Effector memory CD4-positive, alpha-beta T cell (primary cell): ENCODE data around the gene BPIFA2.
"Not testable (repeated sequence)": the region's sequence is repeated elsewhere in the genome, so short reads cannot be mapped to it uniquely, and the experiment has no call there.

Source experiments
- DNase-seq, 3 donors: peaks; one replicate each; pipeline ENCODE4 v3.0.0-alpha.2; 2020
- H3K27ac ChIP-seq: 2 replicates; pipeline ENCODE4 v1.7.0; 2013; ENCODE audit warnings: mild to moderate bottlenecking, low read length, moderate library complexity; ENCODE audit not compliant: insufficient read depth, poor library complexity, severe bottlenecking
- H3K27me3 ChIP-seq: replicated peaks from 2 replicates; pipeline ENCODE4 v1.7.0; 2013; ENCODE audit warnings: mild to moderate bottlenecking, low read length; ENCODE audit not compliant: insufficient read depth, control insufficient read depth, poor library complexity, severe bottlenecking
- H3K36me3 ChIP-seq: 2 replicates; pipeline ENCODE4 v1.7.0; 2013; ENCODE audit warnings: mild to moderate bottlenecking, low read length, moderate library complexity; ENCODE audit not compliant: control insufficient read depth, insufficient read depth
- H3K4me1 ChIP-seq: 2 replicates; pipeline ENCODE4 v1.7.0; 2013; ENCODE audit warnings: low read length, mild to moderate bottlenecking; ENCODE audit not compliant: control insufficient read depth, insufficient read depth, poor library complexity, severe bottlenecking
- H3K4me3 ChIP-seq: 2 replicates; pipeline ENCODE4 v1.7.0; 2013; ENCODE audit warnings: low read length, low read depth, mild to moderate bottlenecking; ENCODE audit not compliant: insufficient read depth, poor library complexity, severe bottlenecking
- H3K9me3 ChIP-seq: 2 replicates; pipeline ENCODE4 v1.7.0; 2013; ENCODE audit warnings: mild to moderate bottlenecking, low read length, moderate library complexity; ENCODE audit not compliant: control insufficient read depth

The BPIFA2 gene

GRCh38 chr20:33169176-33169794 is 1.3 kb downstream of the BPIFA2 start:
- H3K4me3 ChIP-seq, result no peak overlapping the region
- H3K27ac ChIP-seq, result no peak overlapping the region
- H3K4me1 ChIP-seq, result no peaks in the 10 kb centered on the region
- H3K9me3 ChIP-seq, result no peaks in the 10 kb centered on the region
- H3K36me3 ChIP-seq, result no peaks in the 10 kb centered on the region
- no peak for DNase-seq
- no peaks in the 10 kb centered on the region for H3K27me3 ChIP-seq

DNA sequence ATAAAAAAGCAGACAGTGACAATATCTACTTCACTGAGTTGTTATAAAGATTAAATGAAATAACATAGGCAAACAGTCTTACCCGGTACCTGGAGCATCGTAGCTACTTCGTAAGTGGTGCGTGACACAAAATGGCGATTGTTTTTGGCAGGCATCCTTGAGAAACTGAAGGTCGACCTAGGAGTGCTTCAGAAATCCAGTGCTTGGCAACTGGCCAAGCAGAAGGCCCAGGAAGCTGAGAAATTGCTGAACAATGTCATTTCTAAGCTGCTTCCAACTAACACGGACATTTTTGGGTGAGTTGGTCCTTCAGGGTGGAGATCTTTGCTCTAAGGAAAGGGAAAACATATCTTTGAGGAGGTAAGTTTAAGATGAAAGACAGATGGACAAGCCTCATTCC is 4.8 kb downstream of the BPIFA2 start:
- no peak overlapping the region for H3K4me3 ChIP-seq
- DNase-seq, result no peak
- no peaks in the 10 kb centered on the region for H3K27me3 ChIP-seq
- H3K9me3 ChIP-seq, result no peaks in the 10 kb centered on the region
- H3K36me3 ChIP-seq, result no peaks in the 10 kb centered on the region
- H3K27ac ChIP-seq, result no peak overlapping the region
- no peaks in the 10 kb centered on the region for H3K4me1 ChIP-seq

GRCh38 chr20:33175123-33175522 is 7.2 kb downstream of the BPIFA2 start:
- Histone ChIP-seq H3K4me1 (no peaks in the 10 kb centered on the region), H3K4me3 (no peak overlapping the region), H3K36me3 (no peaks in the 10 kb centered on the region), H3K27ac (no peak overlapping the region), H3K27me3 (no peaks in the 10 kb centered on the region), H3K9me3 (no peaks in the 10 kb centered on the region)
- DNase-seq, result no peak

GRCh38 chr20:33176101-33176500 is 8.1 kb downstream of the BPIFA2 start:
- no peak overlapping the region for H3K4me3 ChIP-seq
- H3K9me3 ChIP-seq, result no peaks in the 10 kb centered on the region
- no peak for DNase-seq
- H3K27ac ChIP-seq, result no peak overlapping the region
- H3K27me3 ChIP-seq, result no peaks in the 10 kb centered on the region
- H3K36me3 ChIP-seq, result no peaks in the 10 kb centered on the region
- H3K4me1 ChIP-seq, result no peaks in the 10 kb centered on the region

- Histone ChIP-seq H3K9me3 (no peaks in the 10 kb centered on the region), H3K27me3 (no peaks in the 10 kb centered on the region)
Measured at GRCh38 chr20:33177866-33178265, 9.9 kb downstream of the BPIFA2 start.

DNA sequence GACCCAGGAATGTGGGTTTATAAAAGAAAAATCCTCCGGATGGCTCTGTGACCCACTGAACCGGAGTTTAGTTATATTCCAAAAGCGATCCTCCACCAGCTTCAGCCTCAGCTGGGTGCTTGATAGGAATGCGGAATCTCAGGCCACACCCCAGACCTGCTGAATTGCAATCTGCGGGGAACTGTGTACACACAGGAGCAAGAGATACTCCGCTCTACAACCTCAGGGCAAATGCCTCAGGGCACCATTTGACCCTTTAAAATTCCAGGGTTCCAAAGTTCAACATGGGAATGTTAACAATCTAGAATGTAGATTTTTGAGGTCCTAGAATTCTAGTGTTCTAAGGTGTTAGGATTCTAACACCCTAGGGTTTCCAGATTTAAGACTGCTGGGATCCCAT is 10.8 kb downstream of the BPIFA2 start:
- H3K9me3 ChIP-seq, result no peaks in the 10 kb centered on the region
- no peak overlapping the region for H3K27ac ChIP-seq
- H3K4me3 ChIP-seq, result no peak overlapping the region
- no peaks in the 10 kb centered on the region for H3K36me3 ChIP-seq
- DNase-seq, result no peak
- H3K4me1 ChIP-seq, result no peaks in the 10 kb centered on the region
- H3K27me3 ChIP-seq, result no peaks in the 10 kb centered on the region

More at GRCh38 chr20:33177866-33178265, 9.9 kb downstream of the BPIFA2 start:
- H3K27ac ChIP-seq, result no peak overlapping the region
- DNase-seq, result no peak
- H3K4me3 ChIP-seq, result no peak overlapping the region
- no peaks in the 10 kb centered on the region for H3K36me3 ChIP-seq
- no peaks in the 10 kb centered on the region for H3K4me1 ChIP-seq

- no peaks in the 10 kb centered on the region for H3K36me3 ChIP-seq
- no peaks in the 10 kb centered on the region for H3K27me3 ChIP-seq
- no peaks in the 10 kb centered on the region for H3K9me3 ChIP-seq
- H3K27ac ChIP-seq, result no peak overlapping the region
- H3K4me1 ChIP-seq, result no peaks in the 10 kb centered on the region
- DNase-seq, result no peak
- no peak overlapping the region for H3K4me3 ChIP-seq
Measured at GRCh38 chr20:33180169-33180568, 12.2 kb downstream of the BPIFA2 start.

DNA sequence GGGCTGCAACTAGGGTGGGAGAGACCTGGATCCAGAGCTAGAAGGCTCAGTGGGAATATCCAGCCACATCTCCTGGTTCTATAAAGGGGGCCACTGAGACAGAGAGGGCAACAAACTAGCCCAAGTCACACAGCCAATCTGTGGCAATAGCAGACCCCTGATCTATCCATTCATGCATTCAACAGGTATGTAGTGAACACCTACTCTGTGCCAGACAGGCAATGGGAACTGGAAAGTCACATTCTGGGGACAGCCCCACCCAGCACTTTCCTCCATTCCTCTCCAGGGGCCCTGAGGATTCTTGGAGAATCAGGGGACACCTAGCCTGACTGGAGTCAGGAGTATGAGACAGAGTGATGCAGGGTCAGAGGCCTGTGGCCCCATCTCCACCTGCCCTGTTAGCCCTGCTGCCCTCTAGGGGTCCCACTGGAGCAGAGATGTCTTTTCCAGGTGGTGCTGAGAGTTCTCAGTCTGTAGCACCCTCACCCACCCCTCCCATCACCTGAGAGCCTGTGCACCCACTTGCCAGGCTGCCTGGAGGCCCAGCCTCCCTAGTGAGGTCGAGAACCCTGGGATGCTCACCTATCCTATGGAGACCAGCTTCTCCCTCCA is 13.6 kb downstream of the BPIFA2 start:
- Histone ChIP-seq H3K36me3 (no peaks in the 10 kb centered on the region), H3K4me3 (no peak overlapping the region), H3K4me1 (no peaks in the 10 kb centered on the region), H3K27ac (no peak overlapping the region), H3K27me3 (no peaks in the 10 kb centered on the region), H3K9me3 (no peaks in the 10 kb centered on the region)
- no peak for DNase-seq

DNA sequence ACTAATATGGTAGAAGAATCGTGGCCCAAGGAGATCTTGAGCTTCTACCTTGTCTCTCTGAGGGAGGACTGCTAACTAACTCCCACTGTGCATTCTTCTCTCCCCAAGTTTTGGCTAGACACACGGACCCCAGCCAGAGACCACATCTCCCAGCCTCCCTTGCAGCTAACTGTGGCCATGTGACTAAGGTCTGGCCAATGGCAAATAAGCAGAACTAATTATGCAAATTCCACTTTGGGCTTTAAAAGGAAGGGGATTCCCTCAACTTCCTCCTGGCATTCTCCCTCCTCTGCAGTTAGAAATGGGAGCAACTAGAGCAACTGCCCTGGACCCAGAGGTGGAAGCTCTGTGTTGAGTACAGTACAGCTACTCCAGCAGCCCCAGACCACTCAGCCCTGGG is 15.4 kb downstream of the BPIFA2 start:
- Histone ChIP-seq H3K4me1 (no peaks in the 10 kb centered on the region), H3K27me3 (no peaks in the 10 kb centered on the region), H3K9me3 (no peaks in the 10 kb centered on the region), H3K36me3 (no peaks in the 10 kb centered on the region), H3K27ac (no peak overlapping the region), H3K4me3 (no peak overlapping the region)
- DNase-seq, result no peak

- not testable (repeated sequence) for H3K36me3 ChIP-seq, H3K27ac ChIP-seq, H3K27me3 ChIP-seq, H3K4me3 ChIP-seq, H3K4me1 ChIP-seq, DNase-seq, H3K9me3 ChIP-seq
Measured at GRCh38 chr20:33185031-33185590, 17.2 kb downstream of the BPIFA2 start.
